NCI-H1436 treated with DMSO at 0.1 percent for 48 hours (cell line): Measurements from ENCODE around the gene SRGAP3.

Source experiments
- DNase-seq: peaks from one replicate; lab custom pipeline; 2025; lab: John Stamatoyannopoulos, UW

The SRGAP3 gene

GRCh38 chr3:9013782-9014563 lies 235.5 kb downstream of the SRGAP3 start:
- DNase-seq = no peak

- DNase-seq = no peak
Observed at GRCh38 chr3:9012521-9012920, 236.9 kb downstream of the SRGAP3 start.

GRCh38 chr3:9009976-9010545 lies 239.4 kb downstream of the SRGAP3 start:
- no peak for DNase-seq

GRCh38 chr3:9008550-9009255 lies 240.7 kb downstream of the SRGAP3 start:
- DNase-seq = no peak

- DNase-seq = no peak
Observed at GRCh38 chr3:9007928-9008327, 241.5 kb downstream of the SRGAP3 start.

GRCh38 chr3:9007213-9007612 lies 242.2 kb downstream of the SRGAP3 start:
- no peak for DNase-seq

GRCh38 chr3:9000041-9000440 lies 249.4 kb downstream of the SRGAP3 start:
- no peak for DNase-seq

- DNase-seq = no peak
Observed at GRCh38 chr3:8997151-8997550, 252.3 kb downstream of the SRGAP3 start.

- DNase-seq = no peak
Observed at GRCh38 chr3:8996681-8997121, 252.7 kb downstream of the SRGAP3 start.

- no peak for DNase-seq
Observed at GRCh38 chr3:8996216-8996615, 253.2 kb downstream of the SRGAP3 start.

GRCh38 chr3:8994226-8994625 lies 255.2 kb downstream of the SRGAP3 start:
- DNase-seq = no peak

- DNase-seq = no peak
Observed at GRCh38 chr3:8993331-8993730, 256.1 kb downstream of the SRGAP3 start.

- DNase-seq = no peak
Observed at GRCh38 chr3:8992854-8993253, 256.6 kb downstream of the SRGAP3 start.

- no peak for DNase-seq
Observed at GRCh38 chr3:8992199-8992598, 257.2 kb downstream of the SRGAP3 start.

- no peak for DNase-seq
Observed at GRCh38 chr3:8990266-8991215, 258.9 kb downstream of the SRGAP3 start.

- DNase-seq = no peak
Observed at GRCh38 chr3:8988791-8989558, 260.5 kb downstream of the SRGAP3 start.

GRCh38 chr3:8988384-8988655 lies 261.1 kb downstream of the SRGAP3 start:
- no peak for DNase-seq

- DNase-seq = no peak
Observed at GRCh38 chr3:8987645-8988383, 261.6 kb downstream of the SRGAP3 start.

- DNase-seq = no peak
Observed at GRCh38 chr3:8987226-8987625, 262.2 kb downstream of the SRGAP3 start.

GRCh38 chr3:8986741-8987140 lies 262.7 kb downstream of the SRGAP3 start:
- DNase-seq = no peak

- no peak for DNase-seq
Observed at GRCh38 chr3:8985876-8986275, 263.6 kb downstream of the SRGAP3 start.
